Measurements from ENCODE around the gene GREM1.

GREM1 gene

DNA sequence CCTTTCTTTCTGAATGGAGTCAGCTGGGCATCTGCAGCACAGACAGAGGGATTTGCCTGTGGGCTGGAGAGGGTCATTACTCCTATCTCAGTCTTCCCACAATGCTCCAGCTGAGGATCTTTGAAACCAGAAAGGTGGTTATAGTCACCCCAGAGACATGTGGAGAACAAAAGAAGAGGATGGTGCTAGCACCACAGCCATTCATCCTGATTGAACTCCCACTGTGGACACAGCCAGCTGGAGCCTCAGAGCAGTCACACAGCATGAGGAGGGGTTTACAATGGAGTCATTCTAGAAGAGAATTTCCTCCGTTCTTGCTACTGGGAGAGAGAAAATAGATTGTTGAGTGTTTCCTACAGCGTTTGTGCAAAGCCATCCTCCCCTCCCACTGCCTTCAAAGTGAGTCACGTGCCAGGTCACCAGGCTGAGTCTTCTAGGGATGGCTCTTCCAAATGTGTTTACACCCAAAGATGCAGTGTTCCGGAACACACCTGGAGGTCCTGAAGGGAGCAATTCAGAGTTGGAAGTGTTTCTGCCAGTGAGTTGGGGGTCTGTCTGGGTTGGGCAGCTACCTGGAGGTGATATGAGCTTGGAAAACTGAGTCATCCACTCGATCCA lies 18.9 kb upstream of the GREM1 start:
- no peak for DNase-seq

DNA sequence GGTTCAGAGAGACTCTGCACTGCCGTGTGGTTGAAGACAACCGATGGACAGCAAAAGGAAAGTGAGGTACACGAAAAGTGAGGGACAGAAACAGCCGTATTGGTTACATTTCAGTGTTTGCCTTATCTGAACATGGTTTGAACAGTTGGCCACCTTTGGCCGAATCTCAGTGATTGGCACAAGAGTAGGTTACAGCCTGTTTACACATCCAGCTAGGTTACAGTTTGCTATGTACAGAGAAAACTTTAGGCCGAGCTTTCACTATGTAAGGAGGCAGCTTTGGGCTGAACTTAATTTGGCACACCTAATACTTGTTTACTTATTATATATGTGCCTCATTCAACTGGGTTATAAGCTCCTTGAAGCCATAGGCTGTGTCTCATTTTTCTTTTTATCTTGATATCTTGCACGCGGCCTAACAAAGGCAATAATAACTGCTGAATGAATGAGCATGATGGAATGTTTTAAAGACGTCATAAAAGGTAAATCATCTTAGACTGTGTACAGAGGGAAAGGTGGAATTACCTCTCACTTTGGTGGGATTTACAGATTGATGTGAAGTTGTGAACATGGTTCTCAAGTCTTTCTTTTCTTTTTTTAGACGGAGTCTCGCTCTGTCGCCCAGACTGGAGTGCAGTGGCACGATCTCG lies 17.2 kb upstream of the GREM1 start:
- no peak for DNase-seq

DNA sequence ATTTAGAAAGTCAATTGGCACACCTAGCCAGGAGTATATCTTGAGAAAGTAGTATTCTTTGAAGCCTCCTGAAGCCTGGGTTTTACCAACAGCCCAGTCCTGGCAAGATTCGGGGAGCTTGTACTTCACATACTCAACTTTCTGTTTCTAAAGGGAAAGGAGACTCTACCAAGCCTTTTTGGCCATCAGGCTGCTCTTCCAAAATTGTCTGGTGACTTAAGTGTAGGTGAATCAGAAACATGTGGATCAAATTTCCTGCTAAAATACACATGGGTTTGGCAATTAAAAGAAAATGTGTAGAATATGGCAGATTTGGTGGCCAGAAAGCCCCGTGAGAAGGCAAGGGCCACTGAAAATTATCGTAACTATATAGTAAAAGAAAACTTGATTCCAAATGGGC lies 15.9 kb upstream of the GREM1 start:
- DNase-seq, result no peak

DNA sequence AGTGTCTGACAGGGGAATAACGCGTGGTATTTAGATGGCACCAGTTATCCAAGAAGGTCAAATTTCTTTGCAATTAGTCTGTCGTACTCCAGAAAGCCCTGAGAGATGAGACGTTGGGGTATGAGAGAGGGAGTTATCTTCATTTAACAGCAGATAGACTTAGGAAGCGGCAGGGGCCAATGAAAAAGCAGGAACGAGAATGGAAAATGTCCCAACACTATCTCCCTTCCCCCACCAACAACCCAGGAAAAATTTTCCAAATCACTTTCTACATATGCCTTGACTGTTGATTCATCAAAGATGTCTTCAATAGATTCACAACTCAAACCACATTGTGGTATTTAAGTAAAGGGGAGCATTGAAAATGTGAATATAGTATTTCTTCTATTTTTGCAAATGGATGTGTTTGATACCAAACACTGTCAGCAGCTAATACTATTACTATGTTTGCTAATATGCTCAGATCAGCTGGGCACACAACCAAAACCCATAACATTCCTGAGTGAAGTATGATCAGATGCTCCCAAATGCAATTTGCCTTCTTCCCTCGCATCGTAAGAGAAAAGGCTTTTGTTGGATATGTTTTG lies 13.3 kb upstream of the GREM1 start:
- DNase-seq, result no peak

DNA sequence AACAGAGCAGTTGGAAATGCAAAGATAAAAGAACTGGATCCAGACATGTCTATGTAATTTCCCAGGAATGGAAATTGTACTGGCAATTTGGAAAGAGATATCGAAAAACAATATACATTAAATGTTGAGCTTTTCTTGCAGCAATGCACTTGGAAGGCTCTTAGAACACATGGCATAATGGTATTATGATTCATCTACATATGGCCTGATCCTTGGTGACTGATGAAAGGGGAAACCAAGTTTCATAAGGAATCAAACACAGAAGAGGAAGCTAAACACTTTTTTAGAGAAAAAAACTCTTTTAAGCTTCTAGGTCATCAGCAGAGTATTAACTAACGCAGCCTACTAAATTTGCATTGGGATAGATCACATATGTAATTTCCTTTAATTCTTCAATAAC lies 12.4 kb upstream of the GREM1 start:
- peak; percentile 81 for DNase-seq

DNA sequence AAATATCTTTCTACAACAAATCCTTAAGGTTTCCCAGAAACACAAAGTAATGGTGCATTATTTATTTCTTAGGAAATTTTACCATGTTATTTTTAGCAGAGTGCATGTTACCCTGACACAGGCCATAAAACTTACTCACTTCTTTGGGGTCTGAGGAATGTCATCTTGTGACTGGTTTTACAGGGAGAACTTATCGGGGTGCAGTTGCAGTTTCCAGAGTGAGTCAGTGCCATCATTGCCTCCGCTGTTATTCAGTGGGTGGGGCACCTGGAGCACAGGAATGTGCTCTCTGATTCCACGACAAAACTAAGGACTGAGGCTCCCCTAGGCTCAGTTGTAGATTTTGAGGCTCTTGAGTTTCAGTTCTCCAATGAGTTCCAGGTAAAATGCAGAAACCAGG lies 11.1 kb upstream of the GREM1 start:
- DNase-seq, result no peak

DNA sequence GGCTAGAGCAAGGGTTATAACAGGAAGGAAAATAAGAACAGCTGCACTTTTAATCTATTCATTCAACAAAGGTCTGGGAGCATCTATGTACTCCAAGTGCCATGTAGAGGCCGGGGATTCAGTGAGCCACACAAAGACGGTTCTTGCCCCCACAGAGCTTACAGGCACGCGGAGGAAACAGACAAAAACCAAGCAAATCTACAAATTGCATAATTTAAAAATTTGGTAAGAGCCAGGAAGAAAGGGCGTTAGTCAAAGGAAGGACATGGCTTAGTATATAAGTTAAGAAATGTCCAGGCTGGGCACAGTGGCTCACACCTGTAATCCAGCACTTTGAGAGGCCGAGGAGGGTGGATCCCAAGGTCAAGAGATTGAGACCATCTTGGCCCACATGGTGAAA lies 10.4 kb upstream of the GREM1 start:
- DNase-seq, result no peak

DNA sequence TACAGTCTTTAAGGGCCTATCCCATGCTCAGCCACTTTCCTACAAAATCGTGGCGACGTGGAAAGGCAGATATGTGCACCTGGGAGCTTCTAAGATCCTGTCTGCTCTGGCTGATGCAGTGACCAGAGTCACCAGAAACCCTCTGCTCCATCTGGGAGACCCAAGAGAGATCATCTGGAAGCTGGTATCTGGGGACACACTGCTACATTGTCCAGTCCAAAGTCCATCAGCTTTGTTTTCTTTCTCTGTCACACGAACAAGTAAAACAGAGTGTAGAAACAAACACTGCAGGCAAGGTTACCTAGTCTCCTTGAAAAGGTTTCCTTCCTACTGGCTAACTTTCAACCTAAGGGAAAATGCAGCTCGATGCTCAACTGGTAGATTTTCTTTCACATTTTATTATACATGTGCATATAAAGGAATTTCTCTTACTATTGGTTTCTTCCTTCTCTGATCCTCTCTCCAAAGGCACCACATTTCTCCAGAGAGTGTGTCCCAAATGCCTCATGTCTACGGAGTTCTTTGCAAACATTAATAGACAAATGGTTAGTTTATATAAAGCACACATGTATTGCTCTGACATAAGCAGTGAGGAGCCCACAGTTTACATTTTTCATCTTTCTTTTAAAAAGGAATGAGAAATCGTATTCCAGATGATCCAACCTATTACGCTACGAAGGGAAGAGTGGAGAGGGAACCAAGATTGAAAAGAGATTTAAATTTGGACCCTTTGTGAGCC lies 8.3 kb upstream of the GREM1 start:
- DNase-seq, result no peak

DNA sequence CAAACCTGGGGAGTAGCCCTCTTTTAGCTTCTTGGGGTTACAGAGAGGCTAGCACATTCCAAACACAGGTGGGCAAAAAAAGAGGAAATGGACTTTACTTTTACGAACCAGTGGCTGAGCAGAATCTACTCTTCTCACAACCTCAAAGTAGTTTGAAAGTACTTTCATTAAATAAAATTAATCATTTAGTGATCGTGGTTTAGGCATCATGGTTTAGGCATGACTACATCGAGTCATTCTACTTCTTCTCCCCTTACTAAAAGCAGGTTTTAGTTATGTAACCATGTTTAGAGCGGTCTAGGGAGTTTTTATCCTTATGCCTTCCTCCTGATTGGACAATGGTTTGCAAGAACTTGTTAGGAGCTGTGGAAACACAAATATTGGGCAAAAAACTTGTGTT lies 2.5 kb upstream of the GREM1 start:
- no peak for DNase-seq

DNA sequence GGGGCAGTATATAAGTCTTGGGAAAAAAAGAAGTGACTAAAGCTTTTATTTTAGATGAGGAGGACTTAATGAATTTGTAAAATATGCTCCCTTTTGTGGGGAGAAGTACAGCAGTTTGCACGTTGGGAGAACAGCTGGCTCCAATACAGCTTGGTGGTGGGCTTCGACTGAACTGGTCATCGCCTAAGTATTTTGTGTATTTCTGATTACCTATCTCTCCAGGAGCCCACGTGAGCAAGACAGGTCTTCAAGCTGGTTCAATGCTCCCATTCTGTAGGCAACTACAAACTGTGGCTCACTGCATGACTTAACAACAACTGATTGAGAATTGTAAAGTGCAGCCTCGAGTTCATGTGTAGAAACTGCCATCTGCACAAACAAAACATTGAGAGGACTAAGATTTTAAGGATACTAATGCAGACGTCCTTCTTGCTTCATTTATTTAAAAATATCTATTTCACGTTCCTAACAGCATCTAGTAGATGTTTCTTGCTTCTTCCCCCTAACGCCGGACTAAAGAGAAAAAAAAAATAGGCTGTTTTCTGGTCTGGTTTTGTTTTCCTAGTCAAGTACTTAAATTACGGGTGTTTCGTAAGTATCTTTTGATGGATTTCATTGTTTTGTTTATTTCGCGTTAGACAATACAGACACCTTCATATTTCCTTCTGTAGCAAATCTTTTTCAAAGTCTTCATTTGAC lies 1.4 kb upstream of the GREM1 start:
- no peak for DNase-seq

DNA sequence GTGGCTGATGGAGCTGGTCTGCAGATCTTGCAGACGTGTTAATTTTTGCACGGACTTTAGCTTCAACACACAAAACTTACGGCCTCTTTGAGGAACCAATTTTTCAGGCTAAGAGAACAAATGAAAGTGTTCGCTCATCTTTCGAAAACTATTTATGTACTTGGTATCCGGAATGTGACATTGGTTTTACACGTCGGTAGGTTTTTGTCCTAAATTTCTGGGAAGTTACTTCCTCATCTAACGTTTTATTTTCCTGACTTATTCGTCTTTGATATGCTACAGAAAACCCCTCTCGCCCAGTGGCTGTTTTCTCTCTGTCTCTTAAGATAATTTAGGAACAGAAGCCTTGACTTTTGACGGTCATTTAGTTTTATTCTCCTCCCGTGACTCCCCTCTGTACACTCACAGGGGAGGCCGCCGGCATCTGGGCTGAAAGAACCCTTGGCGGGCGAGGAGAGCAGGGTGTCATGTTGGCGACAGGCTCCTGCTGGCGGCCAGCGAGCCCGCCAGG lies 834 bp upstream of the GREM1 start:
- peak; percentile 69 for DNase-seq

DNA sequence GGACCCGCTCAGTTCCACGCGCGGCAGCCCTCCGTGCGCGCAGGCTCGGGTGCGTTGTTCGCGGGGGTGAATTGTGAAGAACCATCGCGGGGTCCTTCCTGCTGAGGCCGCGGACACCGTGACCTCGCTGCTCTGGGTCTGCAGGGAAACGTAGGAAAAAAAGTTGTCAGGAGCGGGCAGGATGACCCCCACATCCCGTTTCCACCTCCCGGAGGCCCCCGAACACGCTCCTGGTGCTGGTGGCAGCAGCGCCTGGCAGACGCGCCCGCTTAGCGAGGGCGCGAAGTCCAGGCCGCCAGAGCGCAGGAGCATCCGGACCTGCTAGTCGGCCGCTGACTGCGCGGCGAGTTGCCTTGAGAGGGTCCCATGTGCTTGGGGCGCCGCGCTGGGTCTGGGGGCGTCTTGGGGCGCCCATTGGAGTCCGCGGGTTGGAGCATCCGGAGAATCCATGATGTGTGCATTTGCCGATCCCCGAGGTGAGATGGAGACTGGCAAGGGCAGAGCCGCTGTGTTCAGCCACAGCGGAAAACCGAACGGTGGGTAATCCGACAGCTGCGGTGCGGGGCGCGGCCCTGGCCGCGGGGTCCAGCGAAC lies 520 bp downstream of the GREM1 start:
- no peak for DNase-seq

DNA sequence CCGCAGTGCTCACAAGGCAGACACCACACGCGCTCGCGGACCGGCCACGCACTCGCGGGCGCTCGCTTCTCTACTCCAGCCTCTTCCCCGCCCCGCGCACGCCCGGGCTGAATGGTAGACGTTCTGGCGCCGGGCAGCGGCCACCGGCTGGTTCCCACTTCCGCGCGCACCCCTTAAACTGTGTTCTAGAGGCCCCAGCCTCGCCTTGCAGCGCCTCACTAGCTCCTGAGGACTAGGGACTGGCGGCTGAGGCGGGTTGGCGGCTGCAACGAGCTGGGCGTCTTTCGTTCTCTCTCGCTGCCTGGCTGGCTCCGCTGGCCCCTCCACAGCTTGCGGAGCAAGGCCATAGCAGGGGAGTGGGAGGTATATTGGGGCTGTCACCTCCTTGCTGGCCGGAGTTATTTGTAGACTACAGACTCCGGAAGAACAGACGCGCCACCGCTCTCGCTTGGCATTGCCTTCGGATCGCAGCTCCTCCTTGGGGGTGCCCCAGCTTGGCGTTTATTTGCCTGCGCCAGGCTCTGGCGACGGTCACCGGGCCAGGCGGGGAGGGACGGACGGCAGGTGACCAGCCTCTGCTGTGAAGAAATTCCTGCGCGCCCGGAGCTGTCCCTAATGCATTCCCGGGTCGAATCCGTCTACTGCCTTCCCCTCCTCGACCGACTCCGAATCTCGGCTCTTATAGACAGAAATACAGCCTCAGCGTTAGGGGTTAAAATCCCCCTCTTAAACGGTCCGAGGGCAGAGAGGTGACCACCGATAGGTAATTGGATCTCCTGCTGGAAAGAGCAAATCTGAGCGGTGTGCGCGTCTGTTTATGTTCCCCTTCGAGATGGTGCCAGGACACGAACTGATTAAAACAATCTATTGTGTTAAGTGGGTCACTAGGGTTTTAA lies 1.3 kb downstream of the GREM1 start:
- DNase-seq, result peak; percentile 22

DNA sequence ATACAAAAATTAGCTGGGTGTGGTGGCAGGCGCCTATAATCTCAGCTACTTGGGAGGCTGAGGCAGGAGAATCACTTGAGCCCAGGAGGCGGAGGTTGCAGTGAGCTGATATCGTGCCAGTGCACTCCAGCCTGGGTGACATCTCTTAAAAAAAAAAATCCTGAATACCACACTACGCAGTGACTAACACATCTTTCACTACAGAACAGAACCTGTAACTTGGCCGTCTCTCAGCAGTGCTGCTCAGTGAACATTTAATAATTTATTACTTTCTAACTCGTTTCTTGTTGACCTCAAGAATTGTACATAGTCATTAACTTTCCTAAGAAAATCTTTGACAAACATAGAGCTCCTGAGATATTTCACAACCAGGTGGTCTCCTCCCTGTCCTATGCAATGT lies 3.8 kb downstream of the GREM1 start:
- no peak for DNase-seq

DNA sequence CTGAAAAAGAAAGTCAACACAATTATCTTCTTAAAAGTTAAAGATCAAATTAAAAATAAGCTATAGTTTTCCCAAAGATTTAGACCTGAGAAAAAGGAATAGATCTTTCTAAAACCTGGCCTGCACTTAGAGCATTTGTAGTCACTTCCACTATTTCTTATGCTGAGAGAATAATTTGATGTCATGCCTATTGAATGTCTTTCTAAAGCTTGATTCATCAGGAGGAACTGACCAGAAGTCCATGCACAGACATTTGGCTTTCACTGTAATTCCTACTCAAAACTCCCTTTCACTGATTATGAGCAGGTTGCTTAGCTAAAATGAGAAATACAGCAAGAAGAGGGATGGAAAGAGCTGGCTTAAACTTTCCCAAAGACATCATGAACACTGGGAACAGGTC lies 4.3 kb downstream of the GREM1 start:
- peak; percentile 14 for DNase-seq

DNA sequence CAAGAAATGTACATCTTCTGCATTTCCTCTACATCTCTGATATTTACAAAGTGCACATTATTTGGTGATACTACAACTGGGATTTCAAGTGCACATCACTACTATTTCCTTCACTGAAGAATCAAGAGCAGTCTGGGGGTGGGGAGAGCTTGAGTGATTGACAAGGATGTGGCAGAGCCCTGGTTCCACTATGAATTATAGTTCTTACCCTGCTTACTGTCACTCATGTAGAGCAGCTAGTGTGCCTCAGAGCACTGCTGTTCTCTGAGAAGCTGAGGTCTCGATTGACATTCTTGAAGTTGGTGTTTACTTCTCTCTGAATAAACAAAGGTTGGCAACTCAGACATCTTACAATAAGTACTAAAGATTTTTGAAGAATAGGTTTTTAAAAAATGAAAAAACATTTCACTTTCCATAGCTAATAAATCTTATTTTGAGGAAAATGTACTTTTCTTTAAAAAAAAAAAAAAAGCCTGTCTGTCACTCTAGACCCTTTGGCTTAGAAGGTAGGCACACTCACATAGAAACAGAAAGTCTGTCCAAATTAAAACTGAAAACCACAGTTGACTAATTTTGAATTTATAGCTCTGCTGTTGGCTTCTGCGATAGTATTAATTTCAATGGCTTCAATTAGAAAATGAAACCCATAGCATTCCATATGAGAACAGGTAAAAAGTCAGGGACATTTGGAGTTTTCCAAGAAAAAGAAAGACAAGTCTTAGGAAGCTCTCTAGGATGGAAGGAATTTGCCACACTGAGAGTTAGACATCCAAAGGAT lies 5.6 kb downstream of the GREM1 start:
- DNase-seq, result peak; percentile 29

DNA sequence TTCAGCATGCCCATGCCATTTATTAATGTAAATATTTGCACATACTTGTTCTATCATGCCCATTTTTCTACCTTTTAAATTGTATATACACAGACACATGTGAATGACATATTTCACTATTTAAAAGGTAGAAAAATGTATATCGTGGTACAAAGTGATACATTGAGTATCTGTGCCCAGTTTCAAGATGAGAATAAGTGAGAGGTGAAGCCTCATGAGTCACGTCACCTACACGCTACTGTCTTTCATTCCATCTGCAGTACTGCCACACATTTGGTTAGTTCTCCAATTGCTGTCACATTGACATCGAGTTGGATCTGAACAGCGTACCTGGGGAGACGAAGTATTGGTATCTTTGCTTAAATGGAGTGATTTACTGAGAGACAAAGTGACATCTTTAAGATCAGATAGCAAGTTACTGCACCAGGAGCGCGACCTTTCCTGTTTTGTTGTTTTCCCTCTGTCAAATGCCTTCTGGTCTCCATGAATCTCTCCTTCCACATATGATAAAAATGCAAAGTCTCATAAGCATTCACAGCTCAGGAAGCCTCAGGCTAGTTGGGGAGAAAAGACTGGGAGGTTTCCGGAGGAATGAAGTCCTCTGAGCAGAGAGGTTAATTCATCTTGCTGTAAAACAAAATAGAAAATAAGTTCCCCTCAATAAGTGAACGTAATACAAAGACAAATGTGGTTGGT lies 12.0 kb downstream of the GREM1 start:
- DNase-seq, result no peak

DNA sequence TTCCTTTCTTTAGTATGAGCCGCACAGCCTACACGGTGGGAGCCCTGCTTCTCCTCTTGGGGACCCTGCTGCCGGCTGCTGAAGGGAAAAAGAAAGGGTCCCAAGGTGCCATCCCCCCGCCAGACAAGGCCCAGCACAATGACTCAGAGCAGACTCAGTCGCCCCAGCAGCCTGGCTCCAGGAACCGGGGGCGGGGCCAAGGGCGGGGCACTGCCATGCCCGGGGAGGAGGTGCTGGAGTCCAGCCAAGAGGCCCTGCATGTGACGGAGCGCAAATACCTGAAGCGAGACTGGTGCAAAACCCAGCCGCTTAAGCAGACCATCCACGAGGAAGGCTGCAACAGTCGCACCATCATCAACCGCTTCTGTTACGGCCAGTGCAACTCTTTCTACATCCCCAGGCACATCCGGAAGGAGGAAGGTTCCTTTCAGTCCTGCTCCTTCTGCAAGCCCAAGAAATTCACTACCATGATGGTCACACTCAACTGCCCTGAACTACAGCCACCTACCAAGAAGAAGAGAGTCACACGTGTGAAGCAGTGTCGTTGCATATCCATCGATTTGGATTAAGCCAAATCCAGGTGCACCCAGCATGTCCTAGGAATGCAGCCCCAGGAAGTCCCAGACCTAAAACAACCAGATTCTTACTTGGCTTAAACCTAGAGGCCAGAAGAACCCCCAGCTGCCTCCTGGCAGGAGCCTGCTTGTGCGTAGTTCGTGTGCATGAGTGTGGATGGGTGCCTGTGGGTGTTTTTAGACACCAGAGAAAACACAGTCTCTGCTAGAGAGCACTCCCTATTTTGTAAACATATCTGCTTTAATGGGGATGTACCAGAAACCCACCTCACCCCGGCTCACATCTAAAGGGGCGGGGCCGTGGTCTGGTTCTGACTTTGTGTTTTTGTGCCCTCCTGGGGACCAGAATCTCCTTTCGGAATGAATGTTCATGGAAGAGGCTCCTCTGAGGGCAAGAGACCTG lies 13.2 kb downstream of the GREM1 start:
- peak; percentile 17 for DNase-seq

DNA sequence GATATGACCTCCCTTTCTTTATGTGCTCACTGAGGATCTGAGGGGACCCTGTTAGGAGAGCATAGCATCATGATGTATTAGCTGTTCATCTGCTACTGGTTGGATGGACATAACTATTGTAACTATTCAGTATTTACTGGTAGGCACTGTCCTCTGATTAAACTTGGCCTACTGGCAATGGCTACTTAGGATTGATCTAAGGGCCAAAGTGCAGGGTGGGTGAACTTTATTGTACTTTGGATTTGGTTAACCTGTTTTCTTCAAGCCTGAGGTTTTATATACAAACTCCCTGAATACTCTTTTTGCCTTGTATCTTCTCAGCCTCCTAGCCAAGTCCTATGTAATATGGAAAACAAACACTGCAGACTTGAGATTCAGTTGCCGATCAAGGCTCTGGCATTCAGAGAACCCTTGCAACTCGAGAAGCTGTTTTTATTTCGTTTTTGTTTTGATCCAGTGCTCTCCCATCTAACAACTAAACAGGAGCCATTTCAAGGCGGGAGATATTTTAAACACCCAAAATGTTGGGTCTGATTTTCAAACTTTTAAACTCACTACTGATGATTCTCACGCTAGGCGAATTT lies 14.9 kb downstream of the GREM1 start:
- DNase-seq, result no peak

Data from suppressor macrophage treated with lipopolysaccharide for 4 hours (primary cell).